GM23248 (cell line): Measurements from ENCODE around the gene CLOCK. TPM values are rescaled to one million over a fixed set of nuclear protein-coding genes. Genes with fewer than 3 reads are reported as not detected.

Experiments used
- DNase-seq: peaks from one replicate; pipeline ENCODE4 v3.0.0-alpha.2; 2015
- H2AFZ ChIP-seq: fragments of 200-600 bp; sonication (generic); 2 replicates; pipeline ENCODE4 v1.6.1; 2016; ENCODE audit warnings: antibody characterized with exemption
- H3F3A ChIP-seq: fragments of 200-600 bp; sonication (generic); 2 replicates; pipeline ENCODE4 v1.6.1; 2016; ENCODE audit warnings: mild to moderate bottlenecking, antibody characterized with exemption, mixed run types; ENCODE audit not compliant: insufficient read depth
- H3K27ac ChIP-seq: fragments of 200-600 bp; sonication (generic); 2 replicates; pipeline ENCODE4 v1.5.1; 2016; ENCODE audit warnings: mild to moderate bottlenecking
- H3K27me3 ChIP-seq: fragments of 200-600 bp; sonication (generic); replicated peaks from 2 replicates; pipeline ENCODE4 v1.6.1; 2016; ENCODE audit warnings: mild to moderate bottlenecking; ENCODE audit not compliant: insufficient read depth
- H3K36me3 ChIP-seq: fragments of 200-600 bp; sonication (generic); 2 replicates; pipeline ENCODE4 v1.6.1; 2016; ENCODE audit warnings: low read depth, mild to moderate bottlenecking
- H3K4me1 ChIP-seq: fragments of 200-600 bp; sonication (generic); 2 replicates; pipeline ENCODE4 v1.6.1; 2016; ENCODE audit warnings: mild to moderate bottlenecking; ENCODE audit not compliant: insufficient read depth
- H3K4me2 ChIP-seq: fragments of 200-600 bp; sonication (generic); one replicate; pipeline ENCODE4 v1.6.1; 2016; ENCODE audit warnings: mild to moderate bottlenecking; ENCODE audit not compliant: unreplicated experiment
- H3K4me3 ChIP-seq: fragments of 200-600 bp; sonication (generic); 2 replicates; pipeline ENCODE4 v1.5.1; 2016; ENCODE audit warnings: mild to moderate bottlenecking
- H3K79me2 ChIP-seq: fragments of 200-600 bp; sonication (generic); 2 replicates; pipeline ENCODE4 v1.6.1; 2016; ENCODE audit warnings: mild to moderate bottlenecking; ENCODE audit not compliant: insufficient read depth
- H3K9ac ChIP-seq: fragments of 200-600 bp; sonication (generic); 2 replicates; pipeline ENCODE4 v1.6.1; 2016; ENCODE audit warnings: mild to moderate bottlenecking
- H3K9me2 ChIP-seq: fragments of 200-600 bp; sonication (generic); 2 replicates; pipeline ENCODE4 v1.6.1; 2016; ENCODE audit warnings: mixed run types, mild to moderate bottlenecking, moderate library complexity; ENCODE audit not compliant: insufficient read depth
- H3K9me3 ChIP-seq: fragments of 200-600 bp; sonication (generic); one replicate; pipeline ENCODE4 v1.6.1; 2017; ENCODE audit warnings: low read depth
- H4K20me1 ChIP-seq: fragments of 200-600 bp; sonication (generic); 2 replicates; pipeline ENCODE4 v1.6.0; 2016; ENCODE audit not compliant: insufficient read depth
- EZH2 ChIP-seq: fragments of 200-600 bp; sonication (generic); IDR thresholded peaks from 2 replicates; pipeline ENCODE4 v1.6.1; 2018; ENCODE audit warnings: antibody characterized with exemption, mild to moderate bottlenecking; ENCODE audit not compliant: insufficient read depth, poor library complexity, severe bottlenecking
- EZH2phosphoT487 ChIP-seq: fragments of 200-600 bp; sonication (generic); IDR thresholded peaks from 2 replicates; pipeline ENCODE4 v1.6.1; 2018; ENCODE audit warnings: antibody characterized with exemption, moderate library complexity, mild to moderate bottlenecking, low read depth; ENCODE audit not compliant: insufficient read depth
- WGBS, 2 experiments: methylation state at CpG; one replicate each; pipeline ENCODE4 v1.1.6; 2015 to 2017; ENCODE audit warnings: low lambda C conversion rate in 2 of 2, low coverage in 1 of 2; ENCODE audit errors: missing lambda C conversion rate in 2 of 2; 5-methylcytosine and 5-hydroxymethylcytosine counted together
- in situ Hi-C: fragments of 300-500 bp; cut with MboI; formaldehyde crosslinking; loops from 2 replicates; pipeline ENCODE4 v1.15.0; 2020
- polyA plus RNA-seq: library from polyadenylated mRNA; unstranded; fragments of >200 nt; fragmentation: Nextera tagmentation; extraction: Ambion mirVana; gene quantifications from 2 replicates; pipeline ENCODE4 v1.2.1, GENCODE V29; 2016
- total RNA-seq: library from RNA; depleted of rRNA; stranded (reverse); fragments of >200 nt; shearing (Covaris generic); gene quantifications from 2 replicates; pipeline ENCODE4 v1.2.3, GENCODE V29; 2014

The CLOCK gene
- total and polyA plus RNA-seq, 2 experiments from 2014 or later: 16.5 to 28.0 TPM

- Histone ChIP-seq H3K79me2 (peaks cover 93% of the 10 kb centered on the region), H3K9ac (no peak overlapping the region), H2AFZ (no peak overlapping the region), H3K27me3 (no peaks in the 10 kb centered on the region), H3K9me2 (no peaks in the 10 kb centered on the region), H3K4me3 (no peak overlapping the region), H3F3A (peaks cover 10% of the 10 kb centered on the region; the same call in 1 of the 2 replicates), H4K20me1 (no peaks in the 10 kb centered on the region), H3K36me3 (no peaks in the 10 kb centered on the region), H3K4me2 (peak overlapping the region; percentile 9), H3K9me3 (no peaks in the 10 kb centered on the region), H3K27ac (peak overlapping the region; percentile 20), H3K4me1 (peaks cover 16% of the 10 kb centered on the region)
- WGBS, 2 experiments: 50 to 57% methylated on average over 3 of the region's 3 CpGs
- in situ Hi-C loops: no loop called here
- peak; percentile 3 for DNase-seq
- TF ChIP-seq EZH2phosphoT487 (no peak), EZH2 (no peak)
Measured at GRCh38 chr4:55509266-55509665, 37.4 kb downstream of the CLOCK start.

GRCh38 chr4:55507612-55508011, 39.1 kb downstream of the CLOCK start:
- H3K27me3 ChIP-seq: no peaks in the 10 kb centered on the region
- peaks cover 83% of the 10 kb centered on the region for H3K79me2 ChIP-seq
- peak; percentile 7 for DNase-seq
- H3F3A ChIP-seq: peaks cover 21% of the 10 kb centered on the region
- WGBS, 2 experiments: 93 to 100% methylated on average over 1 of the region's 1 CpG
- H2AFZ ChIP-seq: no peak overlapping the region
- no peak overlapping the region for H3K27ac ChIP-seq
- no peaks in the 10 kb centered on the region for H3K36me3 ChIP-seq
- no peaks in the 10 kb centered on the region for H4K20me1 ChIP-seq
- no peak overlapping the region for H3K9ac ChIP-seq
- no peaks in the 10 kb centered on the region for H3K9me3 ChIP-seq
- in situ Hi-C loops: no loop called here
- H3K4me1 ChIP-seq: peaks cover 28% of the 10 kb centered on the region
- H3K9me2 ChIP-seq: no peaks in the 10 kb centered on the region
- peak overlapping the region; percentile 5 for H3K4me2 ChIP-seq
- no peak overlapping the region for H3K4me3 ChIP-seq
- TF ChIP-seq EZH2 (no peak), EZH2phosphoT487 (no peak)

- Histone ChIP-seq H3K4me1 (peaks cover 20% of the 10 kb centered on the region), H2AFZ (no peak overlapping the region), H3K27ac (peak overlapping the region; percentile 78), H3K36me3 (no peaks in the 10 kb centered on the region), H3K4me3 (0 out of 2 replicates have a peak overlapping the region, but pooled peaks have one; percentile 10), H4K20me1 (no peaks in the 10 kb centered on the region), H3K9me2 (no peaks in the 10 kb centered on the region), H3K27me3 (no peaks in the 10 kb centered on the region), H3K9me3 (no peaks in the 10 kb centered on the region), H3F3A (peaks cover 16% of the 10 kb centered on the region), H3K9ac (peak overlapping the region; percentile 29), H3K4me2 (peak overlapping the region; percentile 53), H3K79me2 (peaks cover 86% of the 10 kb centered on the region)
- DNase-seq: peak; percentile 86
- in situ Hi-C loops: no loop called here
- TF ChIP-seq EZH2 (no peak), EZH2phosphoT487 (no peak)
- WGBS, 2 experiments: 53 to 57% methylated on average over 2 of the region's 2 CpGs
Measured at GRCh38 chr4:55503169-55503568, 43.5 kb downstream of the CLOCK start.

GRCh38 chr4:55500072-55500471, 46.6 kb downstream of the CLOCK start:
- DNase-seq: no peak
- Histone ChIP-seq H3K79me2 (peaks cover 88% of the 10 kb centered on the region), H3K4me2 (no peak overlapping the region), H3K36me3 (no peaks in the 10 kb centered on the region), H4K20me1 (no peaks in the 10 kb centered on the region), H3K9me3 (no peaks in the 10 kb centered on the region), H2AFZ (no peak overlapping the region), H3K9me2 (no peaks in the 10 kb centered on the region), H3K27me3 (no peaks in the 10 kb centered on the region), H3K4me1 (peaks cover 17% of the 10 kb centered on the region), H3K9ac (no peak overlapping the region), H3K4me3 (no peak overlapping the region), H3F3A (peaks cover 16% of the 10 kb centered on the region), H3K27ac (no peak overlapping the region)
- in situ Hi-C loops: no loop called here
- 76 to 84% methylated on average over 2 of the region's 2 CpGs for WGBS, 2 experiments
- no peak for TF ChIP-seq EZH2phosphoT487
- no peak for TF ChIP-seq EZH2

- in situ Hi-C loops: no loop called here
- H3K9ac ChIP-seq: no peak overlapping the region
- H4K20me1 ChIP-seq: no peaks in the 10 kb centered on the region
- H3K27me3 ChIP-seq: no peaks in the 10 kb centered on the region
- 96% methylated on average over 10 of the region's 10 CpGs for WGBS, 2 experiments
- H3K9me3 ChIP-seq: no peaks in the 10 kb centered on the region
- H3K4me2 ChIP-seq: no peak overlapping the region
- H3K27ac ChIP-seq: no peak overlapping the region
- no peaks in the 10 kb centered on the region for H3K36me3 ChIP-seq
- no peak overlapping the region for H3K4me3 ChIP-seq
- no peak for DNase-seq
- peaks cover 88% of the 10 kb centered on the region for H3K79me2 ChIP-seq
- TF ChIP-seq EZH2: no peak
- no peak for TF ChIP-seq EZH2phosphoT487
- H3K4me1 ChIP-seq: peaks cover 17% of the 10 kb centered on the region
- no peak overlapping the region for H2AFZ ChIP-seq
- no peaks in the 10 kb centered on the region for H3K9me2 ChIP-seq
- H3F3A ChIP-seq: peaks cover 16% of the 10 kb centered on the region
Measured at GRCh38 chr4:55499495-55499894, 47.2 kb downstream of the CLOCK start.
